Keratinocyte (primary cell): ENCODE results near the gene TMEM190. TPM values are rescaled to one million over a fixed set of nuclear protein-coding genes. Genes with fewer than 3 reads are reported as not detected.

ENCODE experiments used
- DNase-seq: peaks from one replicate; pipeline ENCODE4 v3.0.0-alpha.2; 2011; ENCODE audit warnings: low read depth, missing footprints, low spot score
- FAIRE-seq: peaks from 2 replicates; lab custom pipeline; 2011; peaks lifted over from hg19 to GRCh38; lab: Jason Lieb, UNC
- H2AFZ ChIP-seq: 2 replicates; pipeline ENCODE4 v1.6.0; 2012; ENCODE audit warnings: low read length, control low read depth, inconsistent platforms; ENCODE audit not compliant: control insufficient read depth
- H3K27ac ChIP-seq: 2 replicates; pipeline ENCODE4 v1.5.1; 2011; ENCODE audit warnings: low read length; ENCODE audit not compliant: control insufficient read depth, insufficient read depth
- H3K27me3 ChIP-seq: 3 replicates; pipeline ENCODE4 v1.6.0; 2011; ENCODE audit warnings: low read length; ENCODE audit not compliant: control insufficient read depth, insufficient read depth; ENCODE audit errors: extremely low read depth
- H3K36me3 ChIP-seq, 2 experiments: 2 replicates in 1 of 2; 3 replicates in 1 of 2; pipeline ENCODE4 v1.5.1; 2011; ENCODE audit warnings: low read length in 2 of 2, mild to moderate bottlenecking in 1 of 2; ENCODE audit not compliant: control insufficient read depth in 2 of 2, insufficient read depth in 2 of 2; ENCODE audit errors: extremely low read depth in 1 of 2
- H3K4me1 ChIP-seq: 3 replicates; pipeline ENCODE4 v1.5.1; 2011; ENCODE audit warnings: low read length; ENCODE audit not compliant: control insufficient read depth, insufficient read depth; ENCODE audit errors: extremely low read depth
- H3K4me2 ChIP-seq: 3 replicates; pipeline ENCODE4 v1.6.0; 2011; ENCODE audit warnings: low read depth, low read length; ENCODE audit not compliant: control insufficient read depth, insufficient read depth; ENCODE audit errors: extremely low read depth
- H3K4me3 ChIP-seq, 3 experiments: fragments of 200-600 bp in 1 of 3; sonication (generic) in 1 of 3; 2 replicates in 2 of 3; 3 replicates in 1 of 3; pipeline ENCODE4 v1.5.1; 2011 to 2016; ENCODE audit warnings: low read length in 3 of 3, mild to moderate bottlenecking in 3 of 3, control low read depth in 2 of 3, inconsistent platforms in 1 of 3, low read depth in 1 of 3, mixed read lengths in 1 of 3, mixed run types in 1 of 3, moderate library complexity in 1 of 3; ENCODE audit not compliant: control insufficient read depth in 2 of 3, insufficient read depth in 2 of 3; ENCODE audit errors: extremely low read depth in 1 of 3
- H3K79me2 ChIP-seq: 2 replicates; pipeline ENCODE4 v1.6.0; 2012; ENCODE audit warnings: low read length; ENCODE audit not compliant: control insufficient read depth, insufficient read depth
- H3K9ac ChIP-seq: 3 replicates; pipeline ENCODE4 v1.6.0; 2011; ENCODE audit warnings: low read length; ENCODE audit not compliant: control insufficient read depth, insufficient read depth; ENCODE audit errors: extremely low read depth
- H3K9me1 ChIP-seq: 3 replicates; pipeline ENCODE4 v1.6.0; 2011; ENCODE audit warnings: low read length; ENCODE audit not compliant: control insufficient read depth, insufficient read depth; ENCODE audit errors: extremely low read depth
- H3K9me3 ChIP-seq: 2 replicates; pipeline ENCODE4 v1.5.1; 2012; ENCODE audit warnings: low read depth, low read length; ENCODE audit not compliant: control insufficient read depth
- H4K20me1 ChIP-seq: 3 replicates; pipeline ENCODE4 v1.6.0; 2011; ENCODE audit warnings: low read length; ENCODE audit not compliant: control insufficient read depth, insufficient read depth; ENCODE audit errors: extremely low read depth
- CTCF ChIP-seq, 3 experiments: IDR thresholded peaks in 1 of 3; conservative IDR thresholded peaks in 1 of 3; optimal IDR thresholded peaks in 1 of 3; 2 replicates in 2 of 3; 3 replicates in 1 of 3; pipeline versions ENCODE3 to v1.5.1; 2011; ENCODE audit warnings: low read length in 3 of 3, mild to moderate bottlenecking in 3 of 3, moderate library complexity in 2 of 3, control low read depth in 1 of 3, inconsistent platforms in 1 of 3; ENCODE audit not compliant: insufficient read depth in 2 of 3; ENCODE audit errors: extremely low read depth in 1 of 3
- EZH2 ChIP-seq: IDR thresholded peaks from one replicate; pipeline ENCODE4 v1.6.1; 2012; ENCODE audit warnings: inconsistent platforms, mild to moderate bottlenecking, low read length, moderate library complexity
- dilution Hi-C: fragments of 300-500 bp; cut with MboI; formaldehyde crosslinking; loops from one replicate; pipeline ENCODE4 v1.7.0; 2020; ENCODE audit warnings: low sequenced_read_pairs; ENCODE audit not compliant: extremely low pct_ligation_motif_present
- polyA plus RNA-seq, 5 experiments: library from polyadenylated mRNA; depleted of rRNA in 3 of 5; stranded (reverse) in 3 of 5; stranded (forward) in 1 of 5; unstranded in 1 of 5; fragments of >200 nt; gene quantifications; 1 replicate in 1 of 5; 2 replicates in 3 of 5; 3 replicates in 1 of 5; pipeline versions ENCODE4 v1.2.1 to v1.2.3, GENCODE V29; 2011 to 2012; ENCODE audit warnings: missing spikeins in 2 of 5, low read depth in 1 of 5, low replicate concordance in 1 of 5

TMEM190 gene
- polyA plus RNA-seq, 1 donor (not counting 4 experiments of a cell fraction or from before 2014, with no cell fraction given), result not detected

- H3K27me3 ChIP-seq, result peaks cover 9% of the 10 kb centered on the region
- dilution Hi-C loops, result no loop called here
- no peaks in the 10 kb centered on the region for H3K9me1 ChIP-seq
- H3K4me2 ChIP-seq, result no peak overlapping the region
- H4K20me1 ChIP-seq, result no peaks in the 10 kb centered on the region
- no peak overlapping the region for H3K4me3 ChIP-seq
- no peak overlapping the region for H3K9ac ChIP-seq
- peaks cover 4% of the 10 kb centered on the region for H3K4me1 ChIP-seq
- H3K9me3 ChIP-seq, result no peaks in the 10 kb centered on the region
- no peak overlapping the region for H3K27ac ChIP-seq
- H2AFZ ChIP-seq, result no peak overlapping the region
- no peak for TF ChIP-seq CTCF (optimal IDR thresholded peaks at IDR 0.05 in 1 of 3, IDR thresholded peaks at IDR 0.05 in 1 of 3, conservative IDR thresholded peaks at IDR 0.05 in 1 of 3; ENCODE audit: extremely low read depth in 1 of 3, insufficient read depth in 2 of 3, low read length in 3 of 3)
- TF ChIP-seq EZH2, result no peak
- DNase-seq (no peak), FAIRE-seq (no peak)
- no peaks in the 10 kb centered on the region for H3K36me3 ChIP-seq
- H3K79me2 ChIP-seq, result no peaks in the 10 kb centered on the region
Measured at GRCh38 chr19:55423225-55424005, 46.8 kb downstream of the TMEM190 start.

DNA sequence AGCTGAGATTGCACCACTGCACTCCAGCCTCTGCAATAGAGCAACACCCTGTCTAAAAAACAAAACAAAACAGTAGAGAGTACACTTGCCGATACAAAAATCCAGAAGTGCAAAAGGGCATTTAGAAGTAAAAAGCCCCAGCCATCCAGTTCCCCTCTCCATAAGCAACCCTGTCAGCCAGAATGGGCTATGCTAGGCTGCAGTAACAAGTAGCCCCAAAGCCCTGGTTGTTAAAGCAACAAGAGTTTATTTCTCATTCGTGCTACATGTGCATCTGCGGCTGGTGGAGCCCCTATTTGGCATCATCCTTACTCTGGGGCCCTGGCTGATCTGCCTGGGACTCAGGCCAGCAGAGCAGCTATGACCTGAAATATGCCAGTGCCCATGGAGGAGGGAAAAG is 47.9 kb downstream of the TMEM190 start:
- FAIRE-seq, result no peak
- peaks cover 7% of the 10 kb centered on the region for H3K27me3 ChIP-seq
- no peak overlapping the region for H3K4me3 ChIP-seq
- no peaks in the 10 kb centered on the region for H3K36me3 ChIP-seq
- no peaks in the 10 kb centered on the region for H4K20me1 ChIP-seq
- DNase-seq, result no peak
- peaks cover 4% of the 10 kb centered on the region for H3K4me1 ChIP-seq
- dilution Hi-C loops, result no loop called here
- H3K4me2 ChIP-seq, result no peak overlapping the region
- TF ChIP-seq EZH2 (no peak), CTCF (optimal IDR thresholded peaks at IDR 0.05 in 1 of 3, IDR thresholded peaks at IDR 0.05 in 1 of 3, conservative IDR thresholded peaks at IDR 0.05 in 1 of 3; ENCODE audit: extremely low read depth in 1 of 3, insufficient read depth in 2 of 3, low read length in 3 of 3) (no peak)
- H2AFZ ChIP-seq, result no peak overlapping the region
- H3K27ac ChIP-seq, result no peak overlapping the region
- no peaks in the 10 kb centered on the region for H3K9me3 ChIP-seq
- no peak overlapping the region for H3K9ac ChIP-seq
- H3K9me1 ChIP-seq, result no peaks in the 10 kb centered on the region
- H3K79me2 ChIP-seq, result no peaks in the 10 kb centered on the region
